K562 (cell line): ENCODE data around the gene USP4. TPM values are rescaled to one million over a fixed set of nuclear protein-coding genes. Genes with fewer than 3 reads are reported as not detected.

Experiments
- CEBPG ChIP-seq, 3 experiments: fragments of 200-800 bp in 1 of 3; sonication (Bioruptor generic) in 1 of 3; sonication (generic) in 1 of 3; formaldehyde crosslinking in 1 of 3; IDR thresholded peaks in 2 of 3; conservative IDR thresholded peaks in 1 of 3; 2 replicates each; pipeline versions ENCODE4 v1.6.1 to v1.8.0; 2016 to 2022; ENCODE audit warnings: missing compliant biosample characterization in 2 of 3, missing genetic modification characterization in 2 of 3, mild to moderate bottlenecking in 1 of 3, missing genetic modification reagents in 1 of 3
- CHCHD3 ChIP-seq: fragments of 250-450 bp; sonication (Bioruptor Pico); IDR thresholded peaks from 2 replicates; pipeline ENCODE4 v2.1.2; 2022; ENCODE audit warnings: mild to moderate bottlenecking
- CHD4 ChIP-seq: fragments of 200-600 bp; sonication (generic); IDR thresholded peaks from 3 replicates; pipeline ENCODE4 v1.6.1; 2012; ENCODE audit warnings: low read depth, mild to moderate bottlenecking, mixed read lengths, low read length, inconsistent platforms; ENCODE audit not compliant: insufficient read depth, insufficient replicate concordance, poor library complexity, severe bottlenecking
- CTBP1 ChIP-seq: fragments of 450-650 bp; IDR thresholded peaks from 2 replicates; pipeline ENCODE4 v1.6.1; 2016; ENCODE audit warnings: borderline replicate concordance
- HCFC1 ChIP-seq: IDR thresholded peaks from 2 replicates; pipeline ENCODE4 v1.6.1; 2012; ENCODE audit warnings: low read depth, low read length, improper control_type of control experiment
- HIVEP1 ChIP-seq: fragments of 250-450 bp; sonication (Bioruptor Pico); IDR thresholded peaks from 2 replicates; pipeline ENCODE4 v1.4.0; 2020; ENCODE audit warnings: mild to moderate bottlenecking
- RBM17 ChIP-seq: fragments of 200-400 bp; formaldehyde crosslinking; IDR thresholded peaks from 2 replicates; pipeline ENCODE4 v1.6.1; 2017; ENCODE audit warnings: low read depth, mild to moderate bottlenecking, low read length, borderline replicate concordance
- SP1 ChIP-seq: sonication (generic); formaldehyde crosslinking; IDR thresholded peaks from 2 replicates; pipeline ENCODE4 v1.8.1; 2022; ENCODE audit warnings: mild to moderate bottlenecking, missing genetic modification reagents
- STAT5A ChIP-seq: IDR thresholded peaks from 2 replicates; pipeline ENCODE4 v1.6.1; 2012; ENCODE audit warnings: low read length, inconsistent platforms, borderline replicate concordance
- TARDBP ChIP-seq: fragments of 450-650 bp; IDR thresholded peaks from 2 replicates; pipeline ENCODE4 v1.6.1; 2016
- ZNF717 ChIP-seq: fragments of 250-450 bp; sonication (Bioruptor Pico); IDR thresholded peaks from 2 replicates; pipeline ENCODE4 v1.5.0; 2021
- polyA plus RNA-seq, 8 experiments: library from polyadenylated mRNA; depleted of rRNA in 4 of 8; stranded (reverse) in 5 of 8; unstranded in 3 of 8; fragments of >200 nt; fragmentation: Nextera tagmentation in 2 of 8; fragmentation: Illumina TruSeq in 1 of 8; extraction: Ambion mirVana in 2 of 8; extraction: Trizol in 1 of 8; gene quantifications; 2 replicates each; pipeline versions ENCODE4 v1.2.1 to v1.2.3, GENCODE V29; 2011 to 2014; ENCODE audit warnings: inconsistent platforms in 1 of 8, missing spikeins in 1 of 8
- total RNA-seq, 7 experiments: library from RNA; depleted of rRNA in 6 of 7; stranded (reverse); fragments of >200 nt in 6 of 7; fragmentation: Illumina TruSeq in 2 of 7; extraction: Trizol in 2 of 7; gene quantifications; 2 replicates each; pipeline versions ENCODE4 v1.2.1 to v1.2.3, GENCODE V29; 2011 to 2021; ENCODE audit warnings: low replicate concordance in 1 of 7
- TF ChIP-seq, protein P1 (sequence below), 2 experiments: fragments of 450-650 bp; IDR thresholded peaks; 2 replicates each; pipeline ENCODE4 v1.6.1; 2016; ENCODE audit warnings: mild to moderate bottlenecking in 2 of 2, borderline replicate concordance in 1 of 2, low read depth in 1 of 2, moderate library complexity in 1 of 2
- TF ChIP-seq, protein P2 (sequence below), 2 experiments: IDR thresholded peaks; 2 replicates each; pipeline ENCODE4 v1.6.1; 2012; ENCODE audit warnings: improper control_type of control experiment in 2 of 2, low read depth in 2 of 2, low read length in 2 of 2, borderline replicate concordance in 1 of 2
- TF ChIP-seq, protein P3 (sequence below): sonication (generic); formaldehyde crosslinking; IDR thresholded peaks from 2 replicates; pipeline ENCODE4 v1.8.0; 2022; ENCODE audit warnings: missing genetic modification reagents, mild to moderate bottlenecking, borderline replicate concordance
- TF ChIP-seq, protein P4 (sequence below): fragments of 250-450 bp; sonication (Bioruptor Pico); IDR thresholded peaks from 2 replicates; pipeline ENCODE4 v1.5.0; 2020; ENCODE audit warnings: mild to moderate bottlenecking

The USP4 gene
- total and polyA plus RNA-seq, 9 of the 15 experiments (the other 6 are each of a cell fraction or from before 2014, with no cell fraction given): 11.8 to 40.4 (median 22.9) TPM

DNA sequence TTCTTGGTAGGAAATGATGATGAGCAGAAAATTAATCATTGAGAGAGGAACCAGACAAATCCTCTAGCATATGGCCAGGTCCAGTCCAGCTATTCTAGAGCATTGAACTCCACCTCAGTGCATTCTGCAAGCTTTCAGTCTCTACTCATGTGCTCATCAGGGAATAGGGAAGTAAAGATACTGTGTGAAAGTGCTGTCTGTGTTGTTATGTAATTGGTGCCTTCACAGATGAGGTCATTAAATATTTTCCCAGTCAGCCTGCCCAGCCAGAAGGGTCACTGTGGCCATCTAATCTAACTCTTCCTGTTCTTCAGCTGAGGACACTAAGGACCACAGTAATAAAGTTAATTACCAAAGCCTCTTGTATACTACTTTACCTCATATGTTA is 91.0 kb downstream of the USP4 start (continued):
- TF ChIP-seq, protein P1, sequence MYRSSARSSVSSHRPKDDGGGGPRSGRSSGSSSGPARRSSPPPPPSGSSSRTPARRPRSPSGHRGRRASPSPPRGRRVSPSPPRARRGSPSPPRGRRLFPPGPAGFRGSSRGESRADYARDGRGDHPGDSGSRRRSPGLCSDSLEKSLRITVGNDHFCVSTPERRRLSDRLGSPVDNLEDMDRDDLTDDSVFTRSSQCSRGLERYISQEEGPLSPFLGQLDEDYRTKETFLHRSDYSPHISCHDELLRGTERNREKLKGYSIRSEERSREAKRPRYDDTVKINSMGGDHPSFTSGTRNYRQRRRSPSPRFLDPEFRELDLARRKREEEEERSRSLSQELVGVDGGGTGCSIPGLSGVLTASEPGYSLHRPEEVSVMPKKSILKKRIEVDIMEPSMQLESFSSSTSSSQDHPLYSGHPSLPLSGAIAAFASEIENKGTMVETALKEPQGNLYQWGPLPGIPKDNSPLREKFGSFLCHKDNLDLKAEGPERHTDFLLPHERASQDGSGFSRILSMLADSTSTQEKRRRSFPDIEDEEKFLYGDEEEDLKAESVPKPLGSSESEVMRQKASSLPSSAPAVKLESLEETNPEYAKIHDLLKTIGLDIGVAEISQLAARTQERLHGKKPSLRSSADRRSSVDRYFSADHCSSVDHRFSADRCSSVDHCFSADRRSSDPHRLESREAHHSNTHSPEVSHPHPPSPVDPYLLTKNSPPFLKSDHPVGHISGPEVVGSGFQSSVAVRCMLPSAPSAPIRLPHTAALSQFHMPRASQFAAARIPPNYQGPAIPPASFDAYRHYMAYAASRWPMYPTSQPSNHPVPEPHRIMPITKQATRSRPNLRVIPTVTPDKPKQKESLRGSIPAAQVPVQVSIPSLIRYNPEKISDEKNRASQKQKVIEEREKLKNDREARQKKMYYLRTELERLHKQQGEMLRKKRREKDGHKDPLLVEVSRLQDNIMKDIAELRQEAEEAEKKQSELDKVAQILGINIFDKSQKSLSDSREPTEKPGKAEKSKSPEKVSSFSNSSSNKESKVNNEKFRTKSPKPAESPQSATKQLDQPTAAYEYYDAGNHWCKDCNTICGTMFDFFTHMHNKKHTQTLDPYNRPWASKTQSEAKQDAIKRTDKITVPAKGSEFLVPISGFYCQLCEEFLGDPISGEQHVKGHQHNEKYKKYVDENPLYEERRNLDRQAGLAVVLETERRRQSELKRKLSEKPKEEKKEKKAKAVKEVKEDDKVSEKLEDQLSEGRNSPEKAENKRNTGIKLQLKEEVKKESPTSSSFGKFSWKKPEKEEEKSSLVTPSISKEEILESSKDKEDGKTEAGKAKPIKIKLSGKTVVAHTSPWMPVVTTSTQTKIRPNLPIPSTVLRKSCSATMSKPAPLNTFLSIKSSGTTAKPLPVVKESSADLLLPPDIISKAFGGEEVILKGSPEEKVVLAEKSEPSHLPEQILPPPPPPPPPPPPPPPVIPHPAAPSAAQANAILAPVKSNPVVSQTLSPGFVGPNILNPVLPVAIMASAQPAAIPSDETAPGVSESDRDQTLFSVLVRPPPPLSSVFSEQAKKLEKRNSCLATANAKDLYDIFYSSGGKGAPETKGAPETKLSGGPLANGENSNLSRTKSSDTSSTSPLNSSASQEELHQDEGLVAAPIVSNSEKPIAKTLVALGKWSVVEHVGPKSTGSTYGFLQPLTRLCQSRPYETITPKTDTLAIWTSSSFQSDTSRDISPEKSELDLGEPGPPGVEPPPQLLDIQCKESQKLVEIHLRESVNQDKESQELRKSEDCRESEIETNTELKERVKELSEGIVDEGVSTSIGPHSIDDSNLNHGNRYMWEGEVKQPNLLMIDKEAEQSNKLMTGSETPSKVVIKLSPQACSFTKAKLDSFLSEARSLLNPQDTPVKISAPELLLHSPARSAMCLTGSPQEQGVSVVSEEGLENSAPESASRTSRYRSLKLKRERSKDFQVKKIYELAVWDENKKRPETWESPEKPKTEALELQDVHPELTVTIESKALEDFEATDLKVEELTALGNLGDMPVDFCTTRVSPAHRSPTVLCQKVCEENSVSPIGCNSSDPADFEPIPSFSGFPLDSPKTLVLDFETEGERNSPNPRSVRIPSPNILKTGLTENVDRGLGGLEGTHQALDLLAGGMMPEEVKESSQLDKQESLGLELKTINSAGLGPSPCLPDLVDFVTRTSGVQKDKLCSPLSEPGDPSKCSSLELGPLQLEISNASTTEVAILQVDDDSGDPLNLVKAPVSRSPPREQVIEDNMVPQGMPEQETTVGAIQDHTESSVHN (IDR thresholded peaks at IDR 0.05; ENCODE audit: borderline replicate concordance in 1 of 2, low read depth in 1 of 2): peak in 1 of 2 experiments; percentile 71; a peak in 2 of 4 replicates
- TF ChIP-seq RBM17 (no peak), CHCHD3 (CRISPR knock-in tag) (no peak), SP1 (no peak), TARDBP (no peak), CHD4 (no peak), CEBPG (CRISPR knock-in tag; IDR thresholded peaks at IDR 0.05) (no peak), CEBPG (tag; conservative IDR thresholded peaks at IDR 0.05 in 1 of 2, IDR thresholded peaks at IDR 0.05 in 1 of 2) (peak in 1 of 2 experiments; percentile 26; a peak in 2 of 4 replicates), CTBP1 (0 out of 2 replicates have a peak, but pooled peaks have one; percentile 16), ZNF717 (CRISPR knock-in tag) (no peak), STAT5A (no peak), HIVEP1 (CRISPR knock-in tag) (no peak), HCFC1 (no peak)
- TF ChIP-seq, protein P2, sequence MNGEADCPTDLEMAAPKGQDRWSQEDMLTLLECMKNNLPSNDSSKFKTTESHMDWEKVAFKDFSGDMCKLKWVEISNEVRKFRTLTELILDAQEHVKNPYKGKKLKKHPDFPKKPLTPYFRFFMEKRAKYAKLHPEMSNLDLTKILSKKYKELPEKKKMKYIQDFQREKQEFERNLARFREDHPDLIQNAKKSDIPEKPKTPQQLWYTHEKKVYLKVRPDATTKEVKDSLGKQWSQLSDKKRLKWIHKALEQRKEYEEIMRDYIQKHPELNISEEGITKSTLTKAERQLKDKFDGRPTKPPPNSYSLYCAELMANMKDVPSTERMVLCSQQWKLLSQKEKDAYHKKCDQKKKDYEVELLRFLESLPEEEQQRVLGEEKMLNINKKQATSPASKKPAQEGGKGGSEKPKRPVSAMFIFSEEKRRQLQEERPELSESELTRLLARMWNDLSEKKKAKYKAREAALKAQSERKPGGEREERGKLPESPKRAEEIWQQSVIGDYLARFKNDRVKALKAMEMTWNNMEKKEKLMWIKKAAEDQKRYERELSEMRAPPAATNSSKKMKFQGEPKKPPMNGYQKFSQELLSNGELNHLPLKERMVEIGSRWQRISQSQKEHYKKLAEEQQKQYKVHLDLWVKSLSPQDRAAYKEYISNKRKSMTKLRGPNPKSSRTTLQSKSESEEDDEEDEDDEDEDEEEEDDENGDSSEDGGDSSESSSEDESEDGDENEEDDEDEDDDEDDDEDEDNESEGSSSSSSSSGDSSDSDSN (IDR thresholded peaks at IDR 0.05; ENCODE audit: borderline replicate concordance in 1 of 2, low read depth in 2 of 2, low read length in 2 of 2): no peak
- TF ChIP-seq, protein P3, sequence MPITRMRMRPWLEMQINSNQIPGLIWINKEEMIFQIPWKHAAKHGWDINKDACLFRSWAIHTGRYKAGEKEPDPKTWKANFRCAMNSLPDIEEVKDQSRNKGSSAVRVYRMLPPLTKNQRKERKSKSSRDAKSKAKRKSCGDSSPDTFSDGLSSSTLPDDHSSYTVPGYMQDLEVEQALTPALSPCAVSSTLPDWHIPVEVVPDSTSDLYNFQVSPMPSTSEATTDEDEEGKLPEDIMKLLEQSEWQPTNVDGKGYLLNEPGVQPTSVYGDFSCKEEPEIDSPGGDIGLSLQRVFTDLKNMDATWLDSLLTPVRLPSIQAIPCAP: no peak
- TF ChIP-seq, protein P4, sequence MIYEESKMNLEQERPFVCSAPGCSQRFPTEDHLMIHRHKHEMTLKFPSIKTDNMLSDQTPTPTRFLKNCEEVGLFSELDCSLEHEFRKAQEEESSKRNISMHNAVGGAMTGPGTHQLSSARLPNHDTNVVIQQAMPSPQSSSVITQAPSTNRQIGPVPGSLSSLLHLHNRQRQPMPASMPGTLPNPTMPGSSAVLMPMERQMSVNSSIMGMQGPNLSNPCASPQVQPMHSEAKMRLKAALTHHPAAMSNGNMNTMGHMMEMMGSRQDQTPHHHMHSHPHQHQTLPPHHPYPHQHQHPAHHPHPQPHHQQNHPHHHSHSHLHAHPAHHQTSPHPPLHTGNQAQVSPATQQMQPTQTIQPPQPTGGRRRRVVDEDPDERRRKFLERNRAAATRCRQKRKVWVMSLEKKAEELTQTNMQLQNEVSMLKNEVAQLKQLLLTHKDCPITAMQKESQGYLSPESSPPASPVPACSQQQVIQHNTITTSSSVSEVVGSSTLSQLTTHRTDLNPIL (CRISPR knock-in tag): no peak
